Natural killer cell (primary cell): ENCODE results near the gene ZNF175. TPM values are rescaled to one million over a fixed set of nuclear protein-coding genes. Genes with fewer than 3 reads are reported as not detected.
"Not testable (repeated sequence)": the region's sequence is repeated elsewhere in the genome, so short reads cannot be mapped to it uniquely, and the experiment has no call there.

Source experiments
- ATAC-seq, 3 donors: fragments of 150-1000 bp in 2 of 3; fragments of 200-7000 bp in 1 of 3; cut with Tn5 transposase; 1 replicate in 1 of 3; 2 replicates in 2 of 3; pipeline ENCODE4 v1.10.0; 2021; ENCODE audit warnings: mild to moderate bottlenecking in 2 of 3, moderate library complexity in 2 of 3
- DNase-seq, 2 donors: peaks; one replicate each; pipeline versions ENCODE4 v3.0.0 to v3.0.0-alpha.2; 2013 to 2021; ENCODE audit warnings: mixed read lengths in 1 of 2
- H3K27ac ChIP-seq: one replicate; pipeline ENCODE4 v1.5.1; 2013; ENCODE audit warnings: mild to moderate bottlenecking, low read length
- H3K27me3 ChIP-seq: one replicate; pipeline ENCODE4 v1.6.1; 2013; ENCODE audit warnings: low read length; ENCODE audit not compliant: control insufficient read depth, insufficient read depth
- H3K36me3 ChIP-seq: one replicate; pipeline ENCODE4 v1.6.1; 2013; ENCODE audit warnings: low read length; ENCODE audit not compliant: control insufficient read depth, insufficient read depth
- H3K4me1 ChIP-seq: one replicate; pipeline ENCODE4 v1.6.1; 2013; ENCODE audit warnings: low read length; ENCODE audit not compliant: control insufficient read depth, insufficient read depth
- H3K4me3 ChIP-seq: one replicate; pipeline ENCODE4 v1.5.1; 2013; ENCODE audit warnings: low read length
- H3K9me3 ChIP-seq: one replicate; pipeline ENCODE4 v1.6.1; 2013; ENCODE audit warnings: low read length; ENCODE audit not compliant: control insufficient read depth, insufficient read depth
- H3K27ac Mint-ChIP-seq, 2 donors: one replicate each; pipeline ENCODE4 v1.8.0; 2022; ENCODE audit warnings: mild to moderate bottlenecking in 2 of 2, mixed read lengths in 2 of 2, moderate library complexity in 1 of 2
- H3K27me3 Mint-ChIP-seq, 2 donors: one replicate each; pipeline ENCODE4 v1.8.0; 2022; ENCODE audit warnings: low read depth in 2 of 2, mixed read lengths in 2 of 2
- H3K36me3 Mint-ChIP-seq: one replicate; pipeline ENCODE4 v1.8.0; 2022; ENCODE audit warnings: mixed read lengths
- H3K4me1 Mint-ChIP-seq, 2 donors: one replicate each; pipeline ENCODE4 v1.8.0; 2022; ENCODE audit warnings: mixed read lengths in 2 of 2
- H3K4me3 Mint-ChIP-seq: one replicate; pipeline ENCODE4 v1.8.0; 2022; ENCODE audit warnings: mild to moderate bottlenecking, moderate library complexity, mixed read lengths
- H3K9me3 Mint-ChIP-seq, 2 donors: one replicate each; pipeline ENCODE4 v1.8.0; 2022; ENCODE audit warnings: mixed read lengths in 2 of 2
- WGBS: methylation state at CpG from one replicate; pipeline ENCODE4 v1.1.7; 2013; ENCODE audit warnings: missing lambda C conversion rate; ENCODE audit not compliant: insufficient coverage; 5-methylcytosine and 5-hydroxymethylcytosine counted together
- intact Hi-C: fragments of 100-400 bp; cut with micrococcal nuclease; formaldehyde crosslinking; loops from one replicate; pipeline ENCODE4 v1.14.2; 2022
- total RNA-seq, 4 donors: library from RNA; stranded (reverse); fragments of 120-200 nt in 1 of 4; gene quantifications; one replicate each; pipeline versions ENCODE4 v1.2.3 to v1.2.4, GENCODE V29; 2013 to 2022
- TF ChIP-seq, protein P1 (sequence below): fragments of 200-600 bp; IDR thresholded peaks from one replicate; pipeline ENCODE4 v1.8.0; 2022; ENCODE audit warnings: antibody characterized with exemption

Gene ZNF175
- total RNA-seq, 3 donors from 2014 or later (not counting 1 experiment from before 2014, with no cell fraction given): 3.4 to 4.8 (median 4.0) TPM

DNA sequence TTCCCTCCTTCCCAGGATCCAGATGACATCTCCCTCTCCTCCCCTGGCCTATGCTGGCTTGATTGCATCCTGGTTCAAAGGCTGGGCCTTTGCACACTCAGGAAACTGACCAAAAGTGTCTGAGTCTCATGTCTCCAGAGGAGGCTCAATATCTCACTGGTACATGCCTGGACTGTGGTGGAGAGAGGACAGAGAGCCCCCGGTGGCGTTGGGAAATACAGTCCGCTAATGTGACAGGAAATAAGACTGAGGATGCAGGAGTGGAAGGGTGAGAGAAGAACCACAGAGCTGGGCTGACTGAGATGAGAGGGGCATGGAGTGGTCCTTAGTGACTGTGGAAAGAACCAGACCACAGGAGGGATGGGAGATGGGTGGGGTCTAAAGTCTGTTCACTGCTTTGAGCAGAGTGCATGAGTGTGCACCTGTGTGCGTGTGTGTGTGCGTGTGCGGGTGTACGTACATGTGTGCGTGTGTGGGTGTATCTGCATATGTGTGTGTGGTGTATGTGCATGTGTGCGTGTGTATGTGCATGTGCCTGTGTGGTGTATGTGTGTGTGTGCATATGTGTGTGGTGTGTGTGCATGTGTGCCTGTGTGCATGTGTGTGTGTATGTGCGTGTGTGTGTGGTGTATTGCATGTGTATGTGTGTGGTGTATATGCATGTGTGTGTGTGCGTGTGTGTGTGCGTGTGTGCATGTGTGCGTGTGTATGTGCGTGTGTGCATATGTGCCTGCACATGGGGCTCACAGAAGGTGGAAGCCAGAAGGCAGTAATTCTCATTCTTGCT, 57.3 kb downstream of the ZNF175 start:
- ATAC-seq (peak in 1 of 3 donors; percentile 21), DNase-seq (no peak)
- H3K27me3 ChIP-seq: no peaks in the 10 kb centered on the region
- no peak overlapping the region for H3K4me3 Mint-ChIP-seq
- intact Hi-C loops: loop anchor here (2.0 kb wide), 1 partner anchor 18 kb away; the partner anchor contains the start of gene SIGLEC14
- no peak overlapping the region for H3K4me3 ChIP-seq
- TF ChIP-seq, protein P1, sequence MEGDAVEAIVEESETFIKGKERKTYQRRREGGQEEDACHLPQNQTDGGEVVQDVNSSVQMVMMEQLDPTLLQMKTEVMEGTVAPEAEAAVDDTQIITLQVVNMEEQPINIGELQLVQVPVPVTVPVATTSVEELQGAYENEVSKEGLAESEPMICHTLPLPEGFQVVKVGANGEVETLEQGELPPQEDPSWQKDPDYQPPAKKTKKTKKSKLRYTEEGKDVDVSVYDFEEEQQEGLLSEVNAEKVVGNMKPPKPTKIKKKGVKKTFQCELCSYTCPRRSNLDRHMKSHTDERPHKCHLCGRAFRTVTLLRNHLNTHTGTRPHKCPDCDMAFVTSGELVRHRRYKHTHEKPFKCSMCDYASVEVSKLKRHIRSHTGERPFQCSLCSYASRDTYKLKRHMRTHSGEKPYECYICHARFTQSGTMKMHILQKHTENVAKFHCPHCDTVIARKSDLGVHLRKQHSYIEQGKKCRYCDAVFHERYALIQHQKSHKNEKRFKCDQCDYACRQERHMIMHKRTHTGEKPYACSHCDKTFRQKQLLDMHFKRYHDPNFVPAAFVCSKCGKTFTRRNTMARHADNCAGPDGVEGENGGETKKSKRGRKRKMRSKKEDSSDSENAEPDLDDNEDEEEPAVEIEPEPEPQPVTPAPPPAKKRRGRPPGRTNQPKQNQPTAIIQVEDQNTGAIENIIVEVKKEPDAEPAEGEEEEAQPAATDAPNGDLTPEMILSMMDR: no peak
- H3K36me3 Mint-ChIP-seq: no peaks in the 10 kb centered on the region
- peaks cover 0 to 3% of the 10 kb centered on the region in 2 donors for H3K27me3 Mint-ChIP-seq
- no peak overlapping the region for H3K27ac Mint-ChIP-seq
- H3K27ac ChIP-seq: no peak overlapping the region
- H3K36me3 ChIP-seq: no peaks in the 10 kb centered on the region
- H3K9me3 ChIP-seq: no peaks in the 10 kb centered on the region
- no peaks in the 10 kb centered on the region for H3K9me3 Mint-ChIP-seq
- H3K4me1 Mint-ChIP-seq: peaks cover 0 to 8% of the 10 kb centered on the region in 2 donors
- 84% methylated on average over 14 of the region's 14 CpGs for WGBS
- peaks cover 8% of the 10 kb centered on the region for H3K4me1 ChIP-seq

DNA sequence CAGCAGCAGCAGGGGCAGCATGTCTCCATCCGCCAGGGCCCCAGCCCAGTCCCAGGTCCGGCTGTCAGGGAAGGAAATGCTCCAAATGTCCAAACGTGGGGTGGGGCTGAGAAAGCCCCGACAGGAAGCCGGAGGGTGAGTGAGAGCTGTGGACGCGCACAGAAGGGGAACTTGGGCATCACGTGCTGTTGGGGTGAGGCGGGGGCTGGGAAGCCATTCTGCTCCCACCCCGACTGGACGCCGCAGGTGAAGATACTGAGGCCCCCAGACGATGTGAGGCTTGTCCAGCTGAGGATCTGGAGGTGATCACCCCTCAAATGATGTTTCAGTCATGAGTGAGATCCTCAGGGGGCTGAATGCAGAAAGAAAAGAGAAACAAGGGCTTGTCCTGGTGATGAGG, 59.2 kb downstream of the ZNF175 start, which contains the start of gene SIGLEC5:
SIGLEC5 (minus strand) TSS at position 87 of the 400 bp plus-strand sequence; CDS start at position 21, 66 bp downstream.
- intact Hi-C loops, H3K36me3 ChIP-seq, H3K4me3 Mint-ChIP-seq, H3K36me3 Mint-ChIP-seq, DNase-seq, H3K27ac ChIP-seq, H3K27me3 Mint-ChIP-seq, H3K27ac Mint-ChIP-seq, H3K27me3 ChIP-seq, H3K9me3 ChIP-seq, H3K9me3 Mint-ChIP-seq: not testable (repeated sequence)
- Histone ChIP-seq H3K4me1 (peaks cover 12% of the 10 kb centered on the region), H3K4me3 (peak within 1 kb of the TSS; percentile 24)
- peaks cover 0 to 12% of the 10 kb centered on the region in 2 donors for H3K4me1 Mint-ChIP-seq
- WGBS: under 1% methylated on average over 9 of the region's 13 CpGs
- peak in 1 of 3 donors; percentile 32 for ATAC-seq

DNA sequence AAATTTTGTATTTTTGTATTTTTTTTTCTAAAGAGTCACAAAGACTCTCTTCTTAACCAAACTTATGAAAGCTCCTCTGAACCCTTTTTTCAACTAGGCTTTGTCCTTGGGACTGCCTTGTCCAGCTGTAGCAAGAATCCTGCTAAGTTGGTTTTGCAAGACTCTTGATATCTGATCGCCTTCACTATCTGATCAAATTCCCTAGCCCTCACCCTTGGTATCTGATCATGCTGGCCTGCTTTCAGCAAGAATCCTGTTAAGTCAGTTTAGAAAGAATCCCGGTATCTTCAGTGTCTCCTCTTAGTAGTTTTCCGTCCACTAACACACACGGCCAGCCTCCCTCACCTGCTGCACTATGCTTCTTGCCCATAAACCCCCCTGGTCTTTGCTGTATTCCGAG, 61.0 kb downstream of the ZNF175 start:
- no peak for DNase-seq
- Histone ChIP-seq H3K9me3 (no peaks in the 10 kb centered on the region), H3K36me3 (no peaks in the 10 kb centered on the region), H3K4me3 (no peak overlapping the region), H3K27ac (no peak overlapping the region), H3K4me1 (peaks cover 12% of the 10 kb centered on the region), H3K27me3 (no peaks in the 10 kb centered on the region)
- H3K36me3 Mint-ChIP-seq: no peaks in the 10 kb centered on the region
- H3K4me3 Mint-ChIP-seq: no peak overlapping the region
- TF ChIP-seq, protein P1: no peak
- ATAC-seq: no peak
- peaks cover 0 to 16% of the 10 kb centered on the region in 2 donors for H3K4me1 Mint-ChIP-seq
- H3K27ac Mint-ChIP-seq: no peak overlapping the region
- intact Hi-C loops: no loop called here
- H3K27me3 Mint-ChIP-seq: peaks cover 3 to 4% of the 10 kb centered on the region in 2 donors
- H3K9me3 Mint-ChIP-seq: no peaks in the 10 kb centered on the region
- WGBS: 93% methylated on average over 5 of the region's 5 CpGs

DNA sequence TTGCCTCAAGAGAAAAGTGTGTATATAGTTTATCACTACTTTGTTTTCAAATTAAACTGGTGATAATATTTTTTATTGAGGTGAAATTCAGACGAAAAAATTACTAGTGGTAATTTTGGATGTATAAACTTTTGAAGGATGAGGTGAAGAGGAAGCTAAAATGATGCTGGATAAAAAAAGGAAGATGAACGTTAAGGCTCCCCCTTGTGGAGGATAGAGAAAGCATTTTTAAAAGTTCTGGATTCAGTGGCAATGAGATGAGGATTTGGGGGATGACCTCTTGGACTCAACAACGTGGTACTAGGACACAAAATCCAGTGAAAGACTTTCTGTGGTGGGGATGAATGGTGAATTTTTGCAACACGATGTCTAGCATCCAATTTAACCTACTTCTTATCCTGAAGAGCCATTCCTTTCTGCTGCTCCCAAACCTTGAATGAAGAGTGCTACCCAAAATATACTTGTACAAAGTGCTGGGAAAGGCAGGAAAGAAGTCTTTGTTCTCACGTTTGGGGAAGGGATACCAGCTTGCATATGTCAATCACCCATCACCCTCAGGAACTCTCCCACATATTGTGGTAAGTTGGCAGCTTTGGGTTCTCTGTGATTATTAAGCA, 66.4 kb downstream of the ZNF175 start:
- Mint-ChIP-seq H3K27me3 (peaks cover 12 to 38% of the 10 kb centered on the region in 2 donors), H3K4me1 (peaks cover 0 to 10% of the 10 kb centered on the region in 2 donors), H3K36me3 (no peaks in the 10 kb centered on the region), H3K4me3 (no peak overlapping the region), H3K27ac (no peak overlapping the region), H3K9me3 (no peaks in the 10 kb centered on the region)
- Histone ChIP-seq H3K4me1 (peaks cover 4% of the 10 kb centered on the region), H3K4me3 (no peak overlapping the region), H3K27ac (no peak overlapping the region), H3K9me3 (no peaks in the 10 kb centered on the region), H3K27me3 (no peaks in the 10 kb centered on the region), H3K36me3 (no peaks in the 10 kb centered on the region)
- ATAC-seq: no peak
- intact Hi-C loops: loop anchor here (5.0 kb wide), 1 partner anchor 165 kb away; no protein-coding TSS in a partner anchor
- DNase-seq: peak in 1 of 2 donors; percentile 25
- WGBS: 27% methylated on average over 3 of the region's 5 CpGs
- TF ChIP-seq, protein P1: peak; percentile 31
